HepG2 (cell line): Measurements from ENCODE around the gene TMEM240. TPM values are rescaled to one million over a fixed set of nuclear protein-coding genes. Genes with fewer than 3 reads are reported as not detected.

Source experiments
- CHCHD3 ChIP-seq: sonication (generic); formaldehyde crosslinking; IDR thresholded peaks from 2 replicates; pipeline ENCODE4 v1.8.0; 2022; ENCODE audit warnings: mild to moderate bottlenecking, missing genetic modification reagents, moderate library complexity
- CREB1 ChIP-seq, 2 experiments: fragments of 450-650 bp in 1 of 2; IDR thresholded peaks; 2 replicates each; pipeline ENCODE4 v1.6.1; 2016 to 2017; ENCODE audit warnings: control low read depth in 1 of 2, mild to moderate bottlenecking in 1 of 2, missing compliant biosample characterization in 1 of 2, missing genetic modification characterization in 1 of 2
- DMAP1 ChIP-seq: IDR thresholded peaks from 2 replicates; pipeline ENCODE4 v1.6.1; 2016
- IKZF4 ChIP-seq: sonication (generic); formaldehyde crosslinking; IDR thresholded peaks from 2 replicates; pipeline ENCODE4 v1.5.1; 2020; ENCODE audit warnings: borderline replicate concordance, mild to moderate bottlenecking, low read depth, missing genetic modification reagents; ENCODE audit errors: not compliant biosample characterization
- KLF13 ChIP-seq: sonication (generic); formaldehyde crosslinking; IDR thresholded peaks from 2 replicates; pipeline ENCODE4 v1.4.0; 2020; ENCODE audit warnings: mild to moderate bottlenecking, missing genetic modification reagents
- MAFK ChIP-seq, 2 experiments: IDR thresholded peaks in 1 of 2; conservative IDR thresholded peaks in 1 of 2; 2 replicates each; pipeline ENCODE4 v1.6.1; 2011; ENCODE audit warnings: improper control_type of control experiment in 2 of 2, low read length in 2 of 2
- NBN ChIP-seq: fragments of 450-650 bp; conservative IDR thresholded peaks from 2 replicates; pipeline ENCODE4 v1.6.1; 2017
- RCOR2 ChIP-seq: IDR thresholded peaks from 2 replicates; pipeline ENCODE4 v1.6.1; 2016; ENCODE audit warnings: missing biosample characterization, missing genetic modification reagents
- SATB2 ChIP-seq: sonication (generic); formaldehyde crosslinking; IDR thresholded peaks from 2 replicates; pipeline ENCODE4 v1.5.0; 2020; ENCODE audit warnings: missing genetic modification reagents
- SSRP1 ChIP-seq: IDR thresholded peaks from 2 replicates; pipeline ENCODE4 v1.6.1; 2016; ENCODE audit warnings: control low read depth
- TARDBP ChIP-seq: sonication (generic); formaldehyde crosslinking; IDR thresholded peaks from 2 replicates; pipeline ENCODE4 v1.8.0; 2022; ENCODE audit warnings: mild to moderate bottlenecking, missing genetic modification reagents
- ZNF33A ChIP-seq: sonication (generic); formaldehyde crosslinking; IDR thresholded peaks from 2 replicates; pipeline ENCODE4 v1.5.1; 2020; ENCODE audit warnings: missing genetic modification reagents, mild to moderate bottlenecking, moderate library complexity, borderline replicate concordance
- ZNF383 ChIP-seq: sonication (generic); formaldehyde crosslinking; IDR thresholded peaks from 2 replicates; pipeline ENCODE4 v1.4.0; 2020; ENCODE audit warnings: missing genetic modification reagents, mild to moderate bottlenecking, borderline replicate concordance
- ZNF460 ChIP-seq: sonication (generic); formaldehyde crosslinking; IDR thresholded peaks from 2 replicates; pipeline ENCODE4 v1.5.1; 2020; ENCODE audit warnings: missing genetic modification reagents, mild to moderate bottlenecking, borderline replicate concordance
- ZNF484 ChIP-seq: sonication (generic); formaldehyde crosslinking; IDR thresholded peaks from 2 replicates; pipeline ENCODE4 v1.5.1; 2020; ENCODE audit warnings: mild to moderate bottlenecking, low read depth, missing genetic modification reagents, borderline replicate concordance
- ZNF567 ChIP-seq: sonication (generic); formaldehyde crosslinking; IDR thresholded peaks from 2 replicates; pipeline ENCODE4 v1.8.1; 2023; ENCODE audit warnings: mild to moderate bottlenecking, missing genetic modification reagents, borderline replicate concordance
- ZNF629 ChIP-seq: sonication (generic); formaldehyde crosslinking; conservative IDR thresholded peaks from 2 replicates; pipeline ENCODE4 v1.5.0; 2020; ENCODE audit warnings: missing genetic modification reagents
- ZNF703 ChIP-seq: sonication (generic); formaldehyde crosslinking; IDR thresholded peaks from 2 replicates; pipeline ENCODE4 v1.5.1; 2020; ENCODE audit warnings: missing genetic modification reagents, mild to moderate bottlenecking, moderate library complexity, borderline replicate concordance
- ZNF724P ChIP-seq: sonication (generic); formaldehyde crosslinking; IDR thresholded peaks from 2 replicates; pipeline ENCODE4 v1.8.0; 2022; ENCODE audit warnings: missing genetic modification reagents, borderline replicate concordance
- ZNF746 ChIP-seq: sonication (generic); formaldehyde crosslinking; IDR thresholded peaks from 2 replicates; pipeline ENCODE4 v1.8.0; 2022; ENCODE audit warnings: mild to moderate bottlenecking, missing genetic modification reagents
- ZSCAN12 ChIP-seq: sonication (generic); formaldehyde crosslinking; IDR thresholded peaks from 2 replicates; pipeline ENCODE4 v1.9.0; 2021; ENCODE audit warnings: mild to moderate bottlenecking, missing genetic modification reagents
- ZSCAN22 ChIP-seq: sonication (generic); formaldehyde crosslinking; IDR thresholded peaks from 2 replicates; pipeline ENCODE4 v1.4.0; 2020; ENCODE audit warnings: mild to moderate bottlenecking, missing genetic modification reagents
- polyA plus RNA-seq, 8 experiments: library from polyadenylated mRNA; depleted of rRNA in 3 of 8; stranded (reverse) in 7 of 8; unstranded in 1 of 8; fragments of >200 nt; fragmentation: Illumina TruSeq in 4 of 8; extraction: Trizol in 4 of 8; gene quantifications; 2 replicates each; pipeline versions ENCODE4 v1.2.1 to v1.2.3, GENCODE V29; 2011 to 2016; ENCODE audit warnings: low read depth in 4 of 8, missing spikeins in 1 of 8, mixed read lengths in 1 of 8; ENCODE audit not compliant: insufficient read depth in 1 of 8
- total RNA-seq, 5 experiments: library from RNA; depleted of rRNA; stranded (reverse); fragments of >200 nt; fragmentation: Illumina TruSeq; extraction: Trizol; gene quantifications; 2 replicates each; pipeline ENCODE4 v1.2.3, GENCODE V29; 2016; ENCODE audit warnings: low read depth in 1 of 5
- TF ChIP-seq, protein P1 (sequence below): sonication (generic); formaldehyde crosslinking; IDR thresholded peaks from 2 replicates; pipeline ENCODE4 v1.4.0; 2020; ENCODE audit warnings: mild to moderate bottlenecking, missing genetic modification reagents
- TF ChIP-seq, protein P2 (sequence below): sonication (generic); formaldehyde crosslinking; IDR thresholded peaks from 2 replicates; pipeline ENCODE4 v1.9.0; 2021; ENCODE audit warnings: missing genetic modification reagents, mild to moderate bottlenecking, borderline replicate concordance
- TF ChIP-seq, protein P3 (sequence below): sonication (generic); formaldehyde crosslinking; IDR thresholded peaks from 2 replicates; pipeline ENCODE4 v1.9.0; 2021; ENCODE audit warnings: missing genetic modification reagents, borderline replicate concordance
- TF ChIP-seq, protein P4 (sequence below): sonication (generic); formaldehyde crosslinking; IDR thresholded peaks from 2 replicates; pipeline ENCODE4 v1.4.0; 2020; ENCODE audit warnings: mild to moderate bottlenecking, low read depth, missing genetic modification reagents

TMEM240 gene
- total and polyA plus RNA-seq, 2 of the 13 experiments (the other 11 are each of a cell fraction or from before 2014, with no cell fraction given), result 0.17 TPM; not detected in 1

DNA sequence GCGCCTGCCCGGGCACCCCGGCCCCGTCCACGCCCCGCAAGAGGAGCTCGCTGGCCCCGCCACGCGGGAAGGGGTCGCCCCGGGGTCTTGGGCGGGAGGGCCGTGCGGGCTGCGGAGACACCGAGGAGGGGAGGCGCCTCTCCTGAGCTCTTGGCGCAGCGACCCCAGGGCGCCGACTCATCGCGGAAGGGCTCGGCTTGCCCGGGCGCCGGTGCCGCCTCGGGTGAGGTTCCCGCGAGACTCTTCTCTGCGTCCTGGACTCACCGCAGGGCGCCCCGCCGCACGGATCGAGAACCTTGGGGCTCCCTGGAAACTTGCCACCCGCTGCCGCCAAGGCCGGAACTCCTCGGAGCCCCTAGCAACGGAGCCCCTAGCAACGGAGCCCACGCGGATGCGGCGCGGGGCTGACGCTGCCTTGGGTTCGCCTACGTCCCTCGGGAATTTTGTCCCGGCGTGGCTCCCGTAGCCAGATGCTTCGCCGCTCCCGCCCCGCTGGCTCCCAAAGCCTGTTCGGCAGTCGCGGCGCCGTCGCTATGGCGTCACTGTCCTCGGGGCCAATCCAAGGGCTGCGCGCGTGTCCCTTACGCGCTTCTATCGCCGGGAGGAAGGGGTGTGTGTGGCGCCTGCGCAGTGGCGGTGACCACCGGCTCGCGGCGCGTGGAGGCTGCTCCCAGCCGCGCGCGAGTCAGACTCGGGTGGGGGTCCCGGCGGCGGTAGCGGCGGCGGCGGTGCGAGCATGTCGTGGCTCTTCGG lies 28.7 kb downstream of the TMEM240 start, which contains the start of gene ATAD3A (continued):
- TF ChIP-seq, protein P1, sequence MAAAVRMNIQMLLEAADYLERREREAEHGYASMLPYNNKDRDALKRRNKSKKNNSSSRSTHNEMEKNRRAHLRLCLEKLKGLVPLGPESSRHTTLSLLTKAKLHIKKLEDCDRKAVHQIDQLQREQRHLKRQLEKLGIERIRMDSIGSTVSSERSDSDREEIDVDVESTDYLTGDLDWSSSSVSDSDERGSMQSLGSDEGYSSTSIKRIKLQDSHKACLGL, result peak; percentile 95
- TF ChIP-seq ZNF460 (CRISPR knock-in tag) (no peak; the same call in 1 of the 2 replicates), ZNF724P (CRISPR knock-in tag) (peak; percentile 81; the same call in 1 of the 2 replicates), KLF13 (CRISPR knock-in tag) (0 out of 2 replicates have a peak, but pooled peaks have one; percentile 27), SATB2 (CRISPR knock-in tag) (no peak), IKZF4 (CRISPR knock-in tag) (no peak), ZSCAN12 (CRISPR knock-in tag) (no peak), ZNF383 (CRISPR knock-in tag) (no peak), CREB1 (IDR thresholded peaks at IDR 0.05) (peak; percentile 96), CREB1 (CRISPR knock-in tag; IDR thresholded peaks at IDR 0.05) (peak; percentile 98), ZNF484 (no peak), RCOR2 (CRISPR knock-in tag) (no peak), ZSCAN22 (CRISPR knock-in tag) (no peak; the same call in 1 of the 2 replicates), ZNF33A (CRISPR knock-in tag) (no peak), CHCHD3 (no peak), ZNF567 (CRISPR knock-in tag) (0 out of 2 replicates have a peak, but pooled peaks have one; percentile 35), DMAP1 (CRISPR knock-in tag) (peak; percentile 67; the same call in 1 of the 2 replicates), MAFK (conservative IDR thresholded peaks at IDR 0.05 in 1 of 2, IDR thresholded peaks at IDR 0.05 in 1 of 2; ENCODE audit: low read length in 2 of 2) (no peak), NBN (no peak), ZNF746 (CRISPR knock-in tag) (peak; percentile 54; the same call in 1 of the 2 replicates), SSRP1 (no peak), ZNF703 (CRISPR knock-in tag) (0 out of 2 replicates have a peak, but pooled peaks have one; percentile 53), ZNF629 (no peak; the same call in 1 of the 2 replicates), TARDBP (CRISPR knock-in tag) (peak; percentile 95)
- TF ChIP-seq, protein P2, sequence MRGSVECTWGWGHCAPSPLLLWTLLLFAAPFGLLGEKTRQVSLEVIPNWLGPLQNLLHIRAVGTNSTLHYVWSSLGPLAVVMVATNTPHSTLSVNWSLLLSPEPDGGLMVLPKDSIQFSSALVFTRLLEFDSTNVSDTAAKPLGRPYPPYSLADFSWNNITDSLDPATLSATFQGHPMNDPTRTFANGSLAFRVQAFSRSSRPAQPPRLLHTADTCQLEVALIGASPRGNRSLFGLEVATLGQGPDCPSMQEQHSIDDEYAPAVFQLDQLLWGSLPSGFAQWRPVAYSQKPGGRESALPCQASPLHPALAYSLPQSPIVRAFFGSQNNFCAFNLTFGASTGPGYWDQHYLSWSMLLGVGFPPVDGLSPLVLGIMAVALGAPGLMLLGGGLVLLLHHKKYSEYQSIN (CRISPR knock-in tag), result no peak
- TF ChIP-seq, protein P3, sequence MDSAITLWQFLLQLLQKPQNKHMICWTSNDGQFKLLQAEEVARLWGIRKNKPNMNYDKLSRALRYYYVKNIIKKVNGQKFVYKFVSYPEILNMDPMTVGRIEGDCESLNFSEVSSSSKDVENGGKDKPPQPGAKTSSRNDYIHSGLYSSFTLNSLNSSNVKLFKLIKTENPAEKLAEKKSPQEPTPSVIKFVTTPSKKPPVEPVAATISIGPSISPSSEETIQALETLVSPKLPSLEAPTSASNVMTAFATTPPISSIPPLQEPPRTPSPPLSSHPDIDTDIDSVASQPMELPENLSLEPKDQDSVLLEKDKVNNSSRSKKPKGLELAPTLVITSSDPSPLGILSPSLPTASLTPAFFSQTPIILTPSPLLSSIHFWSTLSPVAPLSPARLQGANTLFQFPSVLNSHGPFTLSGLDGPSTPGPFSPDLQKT (CRISPR knock-in tag), result no peak
- TF ChIP-seq, protein P4, sequence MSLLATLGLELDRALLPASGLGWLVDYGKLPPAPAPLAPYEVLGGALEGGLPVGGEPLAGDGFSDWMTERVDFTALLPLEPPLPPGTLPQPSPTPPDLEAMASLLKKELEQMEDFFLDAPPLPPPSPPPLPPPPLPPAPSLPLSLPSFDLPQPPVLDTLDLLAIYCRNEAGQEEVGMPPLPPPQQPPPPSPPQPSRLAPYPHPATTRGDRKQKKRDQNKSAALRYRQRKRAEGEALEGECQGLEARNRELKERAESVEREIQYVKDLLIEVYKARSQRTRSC (CRISPR knock-in tag), result 0 out of 2 replicates have a peak, but pooled peaks have one; percentile 6
